Gastrocnemius medialis (tissue), 4 donors: Measurements from ENCODE around the gene ADORA2A. TPM values are rescaled to one million over a fixed set of nuclear protein-coding genes. Genes with fewer than 3 reads are reported as not detected.
A peak's percentile ranks its signal among the peaks of the same experiment; 100 is the strongest.

Source experiments
- ATAC-seq, 2 donors: fragments of 150-250 bp; one replicate each; pipeline ENCODE4 v1.9.1; 2016
- DNase-seq, 2 donors: peaks; one replicate each; pipeline ENCODE4 v3.0.0-alpha.2; 2019
- H3K27ac ChIP-seq, 4 donors: fragments of 200-600 bp; sonication (generic); 1 replicate in 1 of 4; 2 replicates in 3 of 4; pipeline ENCODE4 v1.5.1; 2016 to 2018; ENCODE audit warnings: mild to moderate bottlenecking in 2 of 4, moderate library complexity in 1 of 4
- H3K27me3 ChIP-seq, 3 donors: fragments of 200-600 bp; sonication (generic) in 2 of 3; 1 replicate in 1 of 3; 2 replicates in 2 of 3; pipeline versions ENCODE4 v1.5.1 to v1.6.0; 2016 to 2019; ENCODE audit warnings: mild to moderate bottlenecking in 1 of 3, moderate library complexity in 1 of 3
- H3K36me3 ChIP-seq, 2 donors: fragments of 200-600 bp; sonication (generic) in 1 of 2; one replicate each; pipeline ENCODE4 v1.5.1; 2017 to 2018
- H3K4me1 ChIP-seq, 2 donors: fragments of 200-600 bp; sonication (generic) in 1 of 2; one replicate each; pipeline ENCODE4 v1.5.1; 2016 to 2017; ENCODE audit warnings: mild to moderate bottlenecking in 2 of 2
- H3K4me3 ChIP-seq, 4 donors: fragments of 200-600 bp; sonication (generic) in 3 of 4; 1 replicate in 1 of 4; 2 replicates in 3 of 4; pipeline ENCODE4 v1.5.1; 2016 to 2019; ENCODE audit warnings: mild to moderate bottlenecking in 2 of 4
- H3K9me3 ChIP-seq, 3 donors: fragments of 200-600 bp; sonication (generic) in 2 of 3; 1 replicate in 1 of 3; 2 replicates in 2 of 3; pipeline ENCODE4 v1.5.1; 2016 to 2019
- CTCF ChIP-seq, 5 experiments: fragments of 450-650 bp in 3 of 5; fragments of 200-600 bp in 2 of 5; sonication (generic) in 2 of 5; IDR thresholded peaks in 4 of 5; conservative IDR thresholded peaks in 1 of 5; 1 replicate in 4 of 5; 2 replicates in 1 of 5; pipeline ENCODE4 v1.5.1; 2016 to 2019; ENCODE audit warnings: antibody characterized with exemption in 5 of 5, mild to moderate bottlenecking in 3 of 5, moderate library complexity in 3 of 5
- POLR2A ChIP-seq, 2 donors: fragments of 450-650 bp; IDR thresholded peaks; one replicate each; pipeline ENCODE4 v1.6.1; 2017; ENCODE audit warnings: antibody characterized with exemption in 2 of 2, mild to moderate bottlenecking in 2 of 2, moderate library complexity in 2 of 2
- in situ Hi-C, 4 donors: fragments of 200-750 bp; cut with MboI; loops; one replicate each; pipeline versions ENCODE4 v1.15.0 to v1.8.0; 2017; ENCODE audit warnings: low sequenced_read_pairs in 4 of 4
- intact Hi-C: fragments of 100-400 bp; cut with DNase I; formaldehyde crosslinking; loops from one replicate; pipeline ENCODE4 v1.15.1; 2023; ENCODE audit warnings: low total_unique reads
- total RNA-seq, 4 donors: library from RNA; depleted of rRNA; stranded (reverse); fragments of >200 nt; gene quantifications; one replicate each; pipeline versions ENCODE4 v1.1.0 to v1.2.3, GENCODE V29; 2016

ADORA2A gene
- total RNA-seq, 4 donors from 2014 or later: 0.39 to 3.6 (median 1.2) TPM

GRCh38 chr22:24401931-24402367 is 25.4 kb upstream of the ADORA2A start:
- DNase-seq (peak in 1 of 2 donors; percentile 18), ATAC-seq (peak; percentile 5 to 14)
- Histone ChIP-seq H3K4me1 (peaks cover 36 to 67% of the 10 kb centered on the region in 2 donors), H3K27me3 (no peaks in the 10 kb centered on the region), H3K9me3 (no peaks in the 10 kb centered on the region), H3K4me3 (no peak overlapping the region), H3K36me3 (no peaks in the 10 kb centered on the region), H3K27ac (peak overlapping the region; percentile 82 to 90 (median 88))
- intact Hi-C loops (no loop called here), in situ Hi-C loops (no loop called here)
- TF ChIP-seq POLR2A (IDR thresholded peaks at IDR 0.05) (no peak), CTCF (IDR thresholded peaks at IDR 0.05 in 4 of 5, conservative IDR thresholded peaks at IDR 0.05 in 1 of 5) (no peak)

GRCh38 chr22:24402460-24403192 is 24.8 kb upstream of the ADORA2A start:
- TF ChIP-seq POLR2A (IDR thresholded peaks at IDR 0.05) (no peak), CTCF (IDR thresholded peaks at IDR 0.05 in 4 of 5, conservative IDR thresholded peaks at IDR 0.05 in 1 of 5) (no peak)
- Histone ChIP-seq H3K27ac (peak overlapping the region; percentile 82 to 90 (median 88)), H3K27me3 (no peaks in the 10 kb centered on the region), H3K36me3 (no peaks in the 10 kb centered on the region), H3K9me3 (no peaks in the 10 kb centered on the region), H3K4me1 (peaks cover 34 to 62% of the 10 kb centered on the region in 2 donors), H3K4me3 (no peak overlapping the region)
- peak; percentile 95 to 98 for ATAC-seq
- peak; percentile 89 to 93 for DNase-seq
- in situ Hi-C loops (no loop called here), intact Hi-C loops (no loop called here)

GRCh38 chr22:24403346-24403745 is 24.1 kb upstream of the ADORA2A start:
- TF ChIP-seq CTCF (IDR thresholded peaks at IDR 0.05 in 4 of 5, conservative IDR thresholded peaks at IDR 0.05 in 1 of 5) (no peak), POLR2A (IDR thresholded peaks at IDR 0.05) (no peak)
- Histone ChIP-seq H3K4me1 (peaks cover 41 to 69% of the 10 kb centered on the region in 2 donors), H3K36me3 (no peaks in the 10 kb centered on the region), H3K4me3 (no peak overlapping the region), H3K27me3 (no peaks in the 10 kb centered on the region), H3K27ac (peak overlapping the region; percentile 82 to 90 (median 88)), H3K9me3 (no peaks in the 10 kb centered on the region)
- in situ Hi-C loops (no loop called here), intact Hi-C loops (no loop called here)
- no peak for ATAC-seq
- no peak for DNase-seq

GRCh38 chr22:24404561-24405275 is 22.7 kb upstream of the ADORA2A start:
- ATAC-seq (no peak), DNase-seq (no peak)
- in situ Hi-C loops (no loop called here), intact Hi-C loops (no loop called here)
- TF ChIP-seq CTCF (IDR thresholded peaks at IDR 0.05 in 4 of 5, conservative IDR thresholded peaks at IDR 0.05 in 1 of 5): no peak
- no peak for TF ChIP-seq POLR2A (IDR thresholded peaks at IDR 0.05)
- Histone ChIP-seq H3K27me3 (no peaks in the 10 kb centered on the region), H3K4me3 (no peak overlapping the region), H3K9me3 (no peaks in the 10 kb centered on the region), H3K27ac (no peak overlapping the region), H3K36me3 (no peaks in the 10 kb centered on the region), H3K4me1 (peaks cover 39 to 72% of the 10 kb centered on the region in 2 donors)
